Measurements from ENCODE around the gene MRGPRX3. TPM values are rescaled to one million over a fixed set of nuclear protein-coding genes. Genes with fewer than 3 reads are reported as not detected.
"Not testable (repeated sequence)": the region's sequence is repeated elsewhere in the genome, so short reads cannot be mapped to it uniquely, and the experiment has no call there.

Gene MRGPRX3
- not detected in 2 replicates for total RNA-seq (2014; rRNA removed; shearing (Covaris generic))

GRCh38 chr11:18132341-18132740, at the start of gene MRGPRX3:
MRGPRX3 (plus strand) TSS chr11:18132571; CDS start chr11:18137203, 4,632 bp downstream.
- Histone ChIP-seq H3K4me3 (ENCODE audit: insufficient read depth, low read depth, low read length) (no peak within 1 kb of the TSS), H3K27me3 (ENCODE audit: control insufficient read depth, insufficient read depth, low read length) (no peaks in the 10 kb centered on the region; the same call in 1 of the 2 replicates), H3K36me3 (replicated peaks; ENCODE audit: control insufficient read depth, insufficient read depth, low read length) (no peaks in the 10 kb centered on the region)
- DNase-seq, result no peak

DNA sequence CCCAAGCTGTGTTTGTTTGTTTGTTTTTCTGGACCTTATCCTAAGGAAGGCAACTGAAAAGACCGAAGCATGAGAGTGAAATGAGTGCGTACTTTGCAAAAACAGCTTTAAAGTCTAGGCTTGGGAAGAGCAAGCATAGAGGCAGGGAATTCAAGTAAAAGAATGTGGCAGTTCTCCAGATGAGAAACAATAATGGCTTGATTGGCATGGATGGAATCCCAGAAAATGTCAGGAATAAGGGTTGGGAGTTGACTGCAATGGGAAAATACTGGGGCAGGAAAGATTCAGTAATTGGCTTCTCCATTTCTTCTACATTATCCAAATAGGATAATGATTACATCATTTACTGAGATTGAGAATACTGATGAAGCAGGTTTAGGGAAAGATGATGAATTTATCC, 44.0 kb upstream of the MRGPRX3 start:
- H3K27me3 ChIP-seq (ENCODE audit: control insufficient read depth, insufficient read depth, low read length), result no peaks in the 10 kb centered on the region
- DNase-seq, result no peak
- peaks cover 17% of the 10 kb centered on the region for H3K36me3 ChIP-seq (replicated peaks; ENCODE audit: control insufficient read depth, insufficient read depth, low read length)
- H3K4me3 ChIP-seq (ENCODE audit: insufficient read depth, low read depth, low read length), result no peak overlapping the region

DNA sequence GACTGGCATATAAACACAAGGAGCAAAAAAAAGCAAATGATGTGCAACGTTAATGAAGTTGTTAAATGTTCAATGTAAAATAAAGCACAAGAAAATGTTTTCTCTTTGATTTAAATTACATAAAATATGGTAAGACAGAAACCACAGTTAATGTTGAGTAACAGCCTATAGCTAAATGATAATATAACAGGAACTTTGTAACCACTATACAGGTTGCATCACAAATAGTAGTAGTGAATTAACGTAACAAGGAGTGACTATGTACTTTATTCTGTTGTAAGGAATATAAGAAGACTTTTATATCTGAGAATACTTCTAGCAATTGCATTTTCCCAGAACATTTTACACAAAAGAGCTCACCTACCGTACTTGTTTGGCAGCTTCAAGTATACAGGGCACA, 43.4 kb upstream of the MRGPRX3 start:
- no peaks in the 10 kb centered on the region for H3K27me3 ChIP-seq (ENCODE audit: control insufficient read depth, insufficient read depth, low read length)
- DNase-seq, result no peak
- no peak overlapping the region for H3K4me3 ChIP-seq (ENCODE audit: insufficient read depth, low read depth, low read length)
- peaks cover 21% of the 10 kb centered on the region for H3K36me3 ChIP-seq (replicated peaks; ENCODE audit: control insufficient read depth, insufficient read depth, low read length)

DNA sequence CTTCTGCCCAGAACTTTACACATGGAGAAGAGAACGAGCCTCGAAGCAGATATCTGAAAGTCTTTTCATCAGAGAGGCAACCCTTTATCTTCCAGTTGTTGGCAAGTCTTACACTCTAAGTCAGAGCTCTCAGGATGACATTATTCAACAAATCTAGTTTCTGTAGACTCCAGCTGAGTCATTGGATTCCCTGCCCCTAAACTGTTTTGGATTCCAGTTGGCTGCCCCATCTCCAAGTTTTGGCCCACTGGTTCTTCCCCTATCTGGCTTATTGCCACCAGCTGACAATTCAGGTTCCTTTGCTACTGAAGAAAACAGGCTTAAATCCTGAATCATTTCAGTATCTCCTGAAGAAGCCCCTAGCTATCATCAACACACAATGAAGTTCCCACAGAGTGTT, 40.6 kb upstream of the MRGPRX3 start:
- no peak for DNase-seq
- Histone ChIP-seq H3K36me3 (replicated peaks; ENCODE audit: control insufficient read depth, insufficient read depth, low read length) (peaks cover 26% of the 10 kb centered on the region), H3K4me3 (ENCODE audit: insufficient read depth, low read depth, low read length) (no peak overlapping the region)

GRCh38 chr11:18093959-18094358, 38.4 kb upstream of the MRGPRX3 start:
- no peak overlapping the region for H3K4me3 ChIP-seq (ENCODE audit: insufficient read depth, low read depth, low read length)
- H3K36me3 ChIP-seq (replicated peaks; ENCODE audit: control insufficient read depth, insufficient read depth, low read length), result peaks cover 16% of the 10 kb centered on the region
- no peaks in the 10 kb centered on the region for H3K27me3 ChIP-seq (ENCODE audit: control insufficient read depth, insufficient read depth, low read length)
- no peak for DNase-seq

More for the DNA sequence above, 40.6 kb upstream of the MRGPRX3 start:
- H3K27me3 ChIP-seq (ENCODE audit: control insufficient read depth, insufficient read depth, low read length), result no peaks in the 10 kb centered on the region

DNA sequence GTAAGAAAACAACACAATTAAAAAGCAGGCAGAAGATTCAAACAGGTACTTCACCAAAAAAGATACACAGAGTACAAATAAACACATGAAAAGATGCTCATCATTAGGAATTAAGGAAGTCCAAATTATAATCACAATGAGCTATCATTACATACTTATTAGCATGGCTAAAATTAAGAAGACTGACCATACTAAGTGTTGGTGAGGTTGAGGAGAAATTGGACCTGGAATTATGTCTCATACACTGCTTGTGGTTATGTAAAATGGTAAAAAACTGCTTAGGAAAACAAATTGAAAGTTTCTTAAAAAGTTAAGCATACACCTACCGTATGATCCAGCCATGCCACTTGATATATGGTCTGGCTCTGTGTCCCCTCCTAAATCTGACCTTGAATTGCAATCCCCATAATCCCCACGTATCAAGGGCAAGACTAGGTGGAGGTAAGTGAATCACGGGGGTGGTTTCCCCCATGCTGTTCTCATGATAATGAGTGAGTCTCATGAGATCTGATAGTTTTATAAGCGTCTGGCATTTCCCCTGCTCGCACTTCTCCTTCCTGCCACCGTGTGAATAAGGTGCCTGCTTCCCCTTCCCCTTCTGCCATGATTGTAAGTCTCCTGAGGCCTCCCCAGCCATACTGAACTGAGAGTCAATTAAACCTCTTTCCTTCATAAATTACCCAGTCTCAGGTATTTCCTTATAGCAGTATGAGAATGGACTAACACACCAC, 31.3 kb upstream of the MRGPRX3 start:
- Histone ChIP-seq H3K27me3 (ENCODE audit: control insufficient read depth, insufficient read depth, low read length) (no peaks in the 10 kb centered on the region), H3K4me3 (ENCODE audit: insufficient read depth, low read depth, low read length) (no peak overlapping the region)

GRCh38 chr11:18105086-18105801, 27.1 kb upstream of the MRGPRX3 start:
- H3K27me3 ChIP-seq (ENCODE audit: control insufficient read depth, insufficient read depth, low read length), result no peaks in the 10 kb centered on the region; the same call in 1 of the 2 replicates
- peaks cover 2% of the 10 kb centered on the region for H3K36me3 ChIP-seq (replicated peaks; ENCODE audit: control insufficient read depth, insufficient read depth, low read length)
- no peak for DNase-seq
- H3K4me3 ChIP-seq (ENCODE audit: insufficient read depth, low read depth, low read length), result peak overlapping the region; percentile 100

More for the DNA sequence above, 31.3 kb upstream of the MRGPRX3 start:
- no peak for DNase-seq
- peaks cover 2% of the 10 kb centered on the region for H3K36me3 ChIP-seq (replicated peaks; ENCODE audit: control insufficient read depth, insufficient read depth, low read length)

- H3K4me3 ChIP-seq (ENCODE audit: insufficient read depth, low read depth, low read length), result peak within 1 kb of the TSS; percentile 100
- H3K36me3 ChIP-seq (replicated peaks; ENCODE audit: control insufficient read depth, insufficient read depth, low read length), result peaks cover 2% of the 10 kb centered on the region
- peak; percentile 95 for DNase-seq
- no peaks in the 10 kb centered on the region; the same call in 1 of the 2 replicates for H3K27me3 ChIP-seq (ENCODE audit: control insufficient read depth, insufficient read depth, low read length)
Measured at GRCh38 chr11:18105802-18106574, 26.4 kb upstream of the MRGPRX3 start, which contains the start of gene SAAL1. SAAL1 (minus strand) TSS chr11:18106082; CDS start chr11:18106041, 41 bp downstream.

DNA sequence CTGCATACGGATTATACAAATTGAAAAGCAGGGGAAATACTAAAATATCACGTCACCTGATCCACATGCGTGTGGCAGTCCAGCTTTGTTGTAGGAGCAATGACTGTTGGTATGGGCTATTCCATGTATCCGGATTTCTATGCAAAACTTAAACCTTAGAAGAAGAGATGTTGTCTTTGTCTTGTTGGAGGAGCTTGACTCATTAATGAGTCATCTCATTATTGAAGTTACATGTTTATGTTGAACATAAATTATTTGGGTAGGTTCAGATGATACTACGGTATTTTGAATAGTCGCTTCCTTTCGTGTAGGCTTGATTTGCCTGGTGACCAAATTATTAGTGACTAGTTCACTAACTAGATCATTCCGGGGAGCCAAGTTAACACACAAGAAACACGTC, 25.7 kb upstream of the MRGPRX3 start:
- H3K4me3 ChIP-seq (ENCODE audit: insufficient read depth, low read depth, low read length), result no peak overlapping the region
- DNase-seq, result no peak
- H3K27me3 ChIP-seq (ENCODE audit: control insufficient read depth, insufficient read depth, low read length), result no peaks in the 10 kb centered on the region; the same call in 1 of the 2 replicates
- H3K36me3 ChIP-seq (replicated peaks; ENCODE audit: control insufficient read depth, insufficient read depth, low read length), result peaks cover 2% of the 10 kb centered on the region

DNA sequence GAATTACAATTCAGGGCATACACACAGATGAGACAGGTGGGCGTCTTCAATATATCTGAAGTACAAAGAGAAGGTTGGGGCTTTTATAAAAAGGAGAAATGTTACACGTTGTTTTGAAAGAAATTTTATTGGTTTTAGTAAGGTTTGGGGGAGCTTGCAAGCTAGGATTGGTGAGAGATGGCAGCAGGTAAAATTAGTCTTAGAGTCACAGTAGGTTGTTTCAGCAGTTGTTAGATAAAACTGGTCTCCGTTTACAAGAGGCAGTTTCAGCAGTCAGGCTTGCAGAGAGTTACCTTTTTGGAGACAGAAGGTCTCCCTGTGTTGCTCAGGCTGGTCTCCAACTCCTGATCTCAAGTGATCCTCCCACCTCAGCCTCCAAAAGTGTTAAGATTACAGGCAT, 24.1 kb upstream of the MRGPRX3 start:
- Histone ChIP-seq H3K4me3 (ENCODE audit: insufficient read depth, low read depth, low read length) (peak overlapping the region; percentile 19; the same call in 1 of the 2 replicates), H3K27me3 (ENCODE audit: control insufficient read depth, insufficient read depth, low read length) (no peaks in the 10 kb centered on the region; the same call in 1 of the 2 replicates), H3K36me3 (replicated peaks; ENCODE audit: control insufficient read depth, insufficient read depth, low read length) (no peaks in the 10 kb centered on the region; the same call in 1 of the 2 replicates)
- DNase-seq, result no peak

DNA sequence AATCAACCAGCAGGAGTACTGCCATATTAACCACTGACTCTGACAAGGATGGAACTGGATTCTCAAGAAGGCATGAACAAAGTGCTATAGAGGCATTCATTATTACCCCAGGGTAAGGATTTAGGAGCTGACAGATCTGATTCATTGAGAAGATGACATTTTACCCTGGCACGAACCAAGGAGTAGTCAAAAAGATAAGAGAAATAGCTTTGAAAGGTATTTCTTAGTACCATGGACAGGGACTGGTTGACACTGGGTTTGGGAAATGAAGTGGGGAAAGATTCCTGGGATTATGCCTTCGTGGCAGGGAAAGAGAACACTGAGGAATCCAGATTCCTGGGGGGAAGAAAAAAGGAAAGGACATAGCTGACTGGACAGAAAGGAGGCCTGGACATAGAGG, 21.4 kb upstream of the MRGPRX3 start:
- peak; percentile 22 for DNase-seq
- H3K27me3 ChIP-seq (ENCODE audit: control insufficient read depth, insufficient read depth, low read length), result peaks cover 4% of the 10 kb centered on the region; the same call in 1 of the 2 replicates
- H3K4me3 ChIP-seq (ENCODE audit: insufficient read depth, low read depth, low read length), result no peak overlapping the region
- H3K36me3 ChIP-seq (replicated peaks; ENCODE audit: control insufficient read depth, insufficient read depth, low read length), result no peaks in the 10 kb centered on the region

DNA sequence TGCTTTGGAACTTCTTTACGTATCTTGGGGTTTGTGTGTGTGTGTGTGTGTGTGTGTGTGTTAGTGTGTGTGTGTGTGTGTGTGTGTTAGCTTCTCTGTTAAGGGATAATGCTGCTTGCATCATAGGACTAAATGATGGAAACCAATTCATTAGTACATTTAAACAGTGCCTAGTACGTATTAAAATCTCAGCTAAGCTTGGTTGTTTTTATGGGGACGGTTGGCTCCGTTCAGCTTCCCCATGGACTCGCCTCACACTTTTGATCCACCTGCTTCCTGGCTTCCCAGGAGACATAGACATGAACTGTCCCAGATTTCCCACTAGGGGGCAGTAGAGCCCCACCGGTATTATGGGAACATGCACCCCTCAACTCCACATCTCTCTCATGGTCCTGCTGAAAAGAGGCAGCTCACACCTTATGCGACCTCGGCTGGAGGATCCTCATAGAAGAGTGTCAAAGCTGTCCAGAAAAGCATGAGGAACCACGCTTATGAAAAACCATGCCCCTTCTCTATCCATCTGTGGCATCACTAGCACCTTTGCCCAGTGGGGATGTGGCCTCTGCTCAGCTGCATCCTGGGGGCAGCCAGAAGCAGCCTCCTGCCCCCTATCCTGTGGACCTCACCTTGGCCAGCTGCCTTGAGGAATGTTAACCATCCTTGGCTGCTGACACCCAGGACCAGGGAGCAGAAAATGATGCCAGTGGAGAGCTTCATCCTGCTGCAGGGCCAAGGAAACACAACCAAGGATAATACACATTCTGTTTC, 16.8 kb upstream of the MRGPRX3 start:
- Histone ChIP-seq H3K27me3 (ENCODE audit: control insufficient read depth, insufficient read depth, low read length) (peaks cover 4% of the 10 kb centered on the region; the same call in 1 of the 2 replicates), H3K36me3 (replicated peaks; ENCODE audit: control insufficient read depth, insufficient read depth, low read length) (no peaks in the 10 kb centered on the region), H3K4me3 (ENCODE audit: insufficient read depth, low read depth, low read length) (no peak overlapping the region)
- DNase-seq, result peak; percentile 85

- not testable (repeated sequence) for H3K36me3 ChIP-seq (replicated peaks; ENCODE audit: control insufficient read depth, insufficient read depth, low read length); H3K4me3 ChIP-seq (ENCODE audit: insufficient read depth, low read depth, low read length); H3K27me3 ChIP-seq (ENCODE audit: control insufficient read depth, insufficient read depth, low read length); DNase-seq
Measured at GRCh38 chr11:18121331-18121828, 11.0 kb upstream of the MRGPRX3 start.
